Testis (tissue), 3 donors: Measurements from ENCODE around the gene MAP7D1. TPM values are rescaled to one million over a fixed set of nuclear protein-coding genes. Genes with fewer than 3 reads are reported as not detected.

Experiments
- DNase-seq: peaks from one replicate; pipeline ENCODE4 v3.0.0-alpha.2; 2019
- H3K27ac ChIP-seq, 2 donors: fragments of 200-600 bp; sonication (generic); one replicate each; pipeline ENCODE4 v1.5.1; 2019
- H3K27me3 ChIP-seq: fragments of 200-600 bp; sonication (generic); one replicate; pipeline ENCODE4 v1.5.1; 2019
- H3K36me3 ChIP-seq: fragments of 200-600 bp; sonication (generic); one replicate; pipeline ENCODE4 v1.5.1; 2017; ENCODE audit warnings: low read depth; ENCODE audit errors: missing control alignments
- H3K4me1 ChIP-seq: fragments of 200-600 bp; sonication (generic); one replicate; pipeline ENCODE4 v1.5.1; 2019
- H3K4me3 ChIP-seq, 2 donors: fragments of 200-600 bp; sonication (generic); one replicate each; pipeline ENCODE4 v1.5.1; 2017 to 2019
- H3K9me3 ChIP-seq: fragments of 200-600 bp; sonication (generic); one replicate; pipeline ENCODE4 v1.5.1; 2017
- POLR2A ChIP-seq: fragments of 450-650 bp; IDR thresholded peaks from one replicate; pipeline ENCODE4 v1.6.1; 2017; ENCODE audit warnings: antibody characterized with exemption, mild to moderate bottlenecking, moderate library complexity
- WGBS, 2 donors: methylation state at CpG; one replicate each; pipeline ENCODE4 v1.1.5; 2018; 5-methylcytosine and 5-hydroxymethylcytosine counted together
- intact Hi-C: fragments of 100-400 bp; cut with DNase I; formaldehyde crosslinking; loops from one replicate; pipeline ENCODE4 v1.15.1; 2023; ENCODE audit warnings: low total_unique reads
- polyA plus RNA-seq: library from polyadenylated mRNA; stranded (reverse); fragments of 350-450 nt; fragmentation: Illumina TruSeq; extraction: RNeasy Lipid Tissue Mini Kit (QIAGEN cat#74804); gene quantifications from one replicate; pipeline ENCODE4 v1.2.3, GENCODE V29; 2014; ENCODE audit warnings: low read depth, low replicate concordance; ENCODE audit not compliant: insufficient read depth
- total RNA-seq, 2 donors: library from RNA; depleted of rRNA; stranded (reverse); fragments of >200 nt; gene quantifications; one replicate each; pipeline ENCODE4 v1.2.3, GENCODE V29; 2016
- TF ChIP-seq, protein P1 (sequence below), 3 experiments: fragments of 450-650 bp in 2 of 3; fragments of 200-600 bp in 1 of 3; sonication (generic) in 1 of 3; IDR thresholded peaks; one replicate each; pipeline ENCODE4 v1.5.1; 2016 to 2019; ENCODE audit warnings: antibody characterized with exemption in 3 of 3, mild to moderate bottlenecking in 2 of 3, moderate library complexity in 1 of 3

The MAP7D1 gene
- total and polyA plus RNA-seq, 3 donors from 2014 or later = 45.4 to 59.6 (median 50.2) TPM

DNA sequence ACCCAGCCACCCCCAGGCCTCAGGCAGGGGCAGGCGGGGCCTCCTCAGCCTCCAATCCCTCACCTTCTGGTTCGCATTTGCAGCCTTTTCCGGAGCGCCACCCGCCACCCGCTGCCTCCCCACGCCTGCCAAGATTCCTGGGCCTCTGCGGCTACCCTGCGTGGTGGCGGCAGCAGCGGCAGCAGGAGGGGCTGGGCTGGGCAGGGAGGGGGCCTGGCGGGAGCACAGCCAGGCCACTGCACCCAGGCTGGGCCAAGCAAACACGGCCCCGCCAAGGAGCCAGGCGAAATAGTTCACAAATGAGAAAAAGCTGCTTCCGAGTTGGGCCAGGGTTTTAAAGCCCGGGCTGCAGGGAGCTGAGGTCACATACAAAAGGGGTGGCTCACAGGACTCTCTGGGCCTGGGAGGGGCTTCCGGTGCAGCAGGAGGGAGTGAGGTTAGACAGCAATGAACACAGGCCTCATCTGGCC, 40.7 kb upstream of the MAP7D1 start:
- Histone ChIP-seq H3K36me3 (no peaks in the 10 kb centered on the region), H3K4me3 (no peak overlapping the region), H3K27ac (no peak overlapping the region), H3K27me3 (no peaks in the 10 kb centered on the region), H3K9me3 (no peaks in the 10 kb centered on the region), H3K4me1 (peaks cover 10% of the 10 kb centered on the region)
- DNase-seq = no peak
- intact Hi-C loops = no loop called here
- WGBS, 2 donors = 64 to 74% methylated on average over 16 to 18 of the region's 18 CpGs
- TF ChIP-seq, protein P1, sequence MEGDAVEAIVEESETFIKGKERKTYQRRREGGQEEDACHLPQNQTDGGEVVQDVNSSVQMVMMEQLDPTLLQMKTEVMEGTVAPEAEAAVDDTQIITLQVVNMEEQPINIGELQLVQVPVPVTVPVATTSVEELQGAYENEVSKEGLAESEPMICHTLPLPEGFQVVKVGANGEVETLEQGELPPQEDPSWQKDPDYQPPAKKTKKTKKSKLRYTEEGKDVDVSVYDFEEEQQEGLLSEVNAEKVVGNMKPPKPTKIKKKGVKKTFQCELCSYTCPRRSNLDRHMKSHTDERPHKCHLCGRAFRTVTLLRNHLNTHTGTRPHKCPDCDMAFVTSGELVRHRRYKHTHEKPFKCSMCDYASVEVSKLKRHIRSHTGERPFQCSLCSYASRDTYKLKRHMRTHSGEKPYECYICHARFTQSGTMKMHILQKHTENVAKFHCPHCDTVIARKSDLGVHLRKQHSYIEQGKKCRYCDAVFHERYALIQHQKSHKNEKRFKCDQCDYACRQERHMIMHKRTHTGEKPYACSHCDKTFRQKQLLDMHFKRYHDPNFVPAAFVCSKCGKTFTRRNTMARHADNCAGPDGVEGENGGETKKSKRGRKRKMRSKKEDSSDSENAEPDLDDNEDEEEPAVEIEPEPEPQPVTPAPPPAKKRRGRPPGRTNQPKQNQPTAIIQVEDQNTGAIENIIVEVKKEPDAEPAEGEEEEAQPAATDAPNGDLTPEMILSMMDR (IDR thresholded peaks at IDR 0.05) = no peak
- no peak for TF ChIP-seq POLR2A

DNA sequence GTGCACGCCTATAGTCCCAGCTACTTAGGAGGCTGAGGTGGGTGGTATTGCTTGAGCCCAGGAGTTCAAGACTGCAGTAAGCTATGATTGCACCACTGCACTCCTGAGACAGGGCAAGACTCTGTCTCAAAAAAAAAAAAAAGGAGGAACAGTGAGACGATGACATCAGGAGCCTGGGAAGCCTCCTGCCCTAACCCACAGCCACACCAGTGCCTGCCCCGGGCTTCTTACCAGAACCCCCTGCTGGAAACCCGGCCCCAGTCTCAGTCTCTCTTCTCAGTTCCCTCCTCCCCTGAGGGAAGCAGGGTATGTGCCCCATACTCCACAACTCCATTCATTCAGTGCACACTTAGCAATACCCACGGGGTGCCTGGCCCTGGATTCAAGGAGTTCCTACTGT, 40.0 kb upstream of the MAP7D1 start:
- Histone ChIP-seq H3K27me3 (no peaks in the 10 kb centered on the region), H3K4me1 (peaks cover 10% of the 10 kb centered on the region), H3K27ac (no peak overlapping the region), H3K9me3 (no peaks in the 10 kb centered on the region), H3K36me3 (no peaks in the 10 kb centered on the region), H3K4me3 (no peak overlapping the region)
- DNase-seq = no peak
- TF ChIP-seq, protein P1 (IDR thresholded peaks at IDR 0.05) = no peak
- no peak for TF ChIP-seq POLR2A
- intact Hi-C loops = no loop called here
- WGBS, 2 donors = 77 to 87% methylated on average over 5 of the region's 5 CpGs

DNA sequence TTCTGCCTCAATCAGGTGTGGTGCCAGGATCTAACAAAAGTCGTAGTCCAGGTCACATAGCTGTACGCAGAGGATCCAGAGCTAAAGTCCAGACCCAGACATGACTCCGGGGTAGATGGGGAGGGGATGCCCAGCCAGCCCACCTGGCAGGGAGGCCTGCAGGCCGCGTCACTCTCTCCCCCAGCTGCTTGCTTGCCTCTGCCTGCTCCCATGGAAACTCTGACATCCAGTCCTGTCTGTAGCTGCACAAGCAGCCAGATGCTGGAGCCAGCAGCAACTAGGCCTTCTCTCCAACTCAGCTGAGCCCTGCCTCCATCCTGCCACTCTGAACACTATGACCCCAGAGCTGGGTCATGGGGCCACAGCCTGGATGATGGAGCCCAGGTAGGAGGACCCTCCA, 39.1 kb upstream of the MAP7D1 start:
- no peak overlapping the region for H3K27ac ChIP-seq
- peaks cover 10% of the 10 kb centered on the region for H3K4me1 ChIP-seq
- intact Hi-C loops = no loop called here
- no peak for TF ChIP-seq POLR2A
- TF ChIP-seq, protein P1 (IDR thresholded peaks at IDR 0.05) = no peak
- H3K4me3 ChIP-seq = no peak overlapping the region
- DNase-seq = no peak
- no peaks in the 10 kb centered on the region for H3K36me3 ChIP-seq
- no peaks in the 10 kb centered on the region for H3K9me3 ChIP-seq
- no peaks in the 10 kb centered on the region for H3K27me3 ChIP-seq
- WGBS, 2 donors = 48 to 84% methylated on average over 2 to 5 of the region's 5 CpGs

DNA sequence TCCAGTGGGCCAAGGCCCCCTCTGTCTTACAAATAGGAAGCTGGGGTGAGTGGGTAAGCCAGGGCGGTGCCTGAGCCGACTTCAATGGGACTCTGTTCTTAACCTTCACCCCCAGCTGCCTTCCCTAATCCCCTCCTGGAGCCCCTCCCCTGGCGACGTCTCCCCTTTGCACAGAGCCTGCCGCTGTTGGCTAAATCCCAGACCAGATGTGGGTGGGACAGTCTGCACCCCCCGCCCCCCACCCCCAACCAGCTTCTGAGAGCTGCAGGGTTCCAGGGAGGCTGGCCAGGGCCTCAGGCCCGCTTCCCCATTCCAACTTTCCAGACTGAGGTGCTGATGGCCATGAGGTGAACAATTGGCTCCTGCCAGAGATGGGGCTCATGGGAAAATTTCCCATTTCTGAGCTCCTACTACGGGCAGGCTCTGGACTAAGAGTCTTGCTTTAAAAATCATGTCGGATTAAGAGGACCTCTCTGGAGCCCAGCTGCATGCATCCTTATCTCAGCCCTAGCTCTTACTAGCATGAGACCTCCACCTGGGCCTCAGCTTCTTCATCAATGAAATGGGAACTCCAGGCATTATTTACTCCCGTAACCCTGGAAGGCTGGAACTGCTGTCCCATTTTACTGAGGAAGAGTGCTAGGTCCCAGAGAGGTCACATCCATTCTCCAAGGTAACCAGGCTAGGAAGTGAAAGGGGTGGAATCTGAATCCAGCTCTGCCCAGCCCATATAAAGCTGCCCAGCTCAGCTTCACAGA, 37.3 kb upstream of the MAP7D1 start:
- DNase-seq = no peak
- no peaks in the 10 kb centered on the region for H3K27me3 ChIP-seq
- TF ChIP-seq, protein P1 (IDR thresholded peaks at IDR 0.05) = no peak
- TF ChIP-seq POLR2A = no peak
- intact Hi-C loops = no loop called here
- peaks cover 10% of the 10 kb centered on the region for H3K4me1 ChIP-seq
- H3K27ac ChIP-seq = no peak overlapping the region
- H3K4me3 ChIP-seq = no peak overlapping the region
- H3K9me3 ChIP-seq = no peaks in the 10 kb centered on the region
- H3K36me3 ChIP-seq = no peaks in the 10 kb centered on the region
- WGBS, 2 donors = 68 to 73% methylated on average over 10 of the region's 10 CpGs

DNA sequence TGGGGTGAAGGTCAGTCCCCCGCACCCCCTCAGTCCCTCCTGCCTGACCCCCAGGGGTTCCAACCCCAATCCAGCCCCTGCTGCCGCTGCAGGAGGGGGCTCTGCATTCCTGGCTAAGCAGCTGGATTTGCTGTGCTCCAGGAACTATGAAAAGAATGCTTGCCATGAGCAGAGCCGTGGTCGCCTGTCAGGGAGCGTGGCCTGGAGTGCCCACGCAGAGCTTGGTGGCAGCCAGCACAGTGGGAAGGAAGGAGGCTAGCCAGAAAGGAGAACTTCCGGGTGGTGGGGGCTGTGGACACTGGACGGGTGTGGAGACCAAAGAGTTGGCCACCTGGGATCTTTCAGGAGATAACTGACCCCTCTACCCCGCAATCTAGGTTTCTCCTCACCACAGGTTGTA, 36.5 kb upstream of the MAP7D1 start:
- no peaks in the 10 kb centered on the region for H3K9me3 ChIP-seq
- intact Hi-C loops = no loop called here
- no peaks in the 10 kb centered on the region for H3K27me3 ChIP-seq
- TF ChIP-seq POLR2A = no peak
- TF ChIP-seq, protein P1 (IDR thresholded peaks at IDR 0.05) = no peak
- no peak overlapping the region for H3K4me3 ChIP-seq
- WGBS, 2 donors = 58 to 75% methylated on average over 3 to 9 of the region's 9 CpGs
- no peak for DNase-seq
- no peaks in the 10 kb centered on the region for H3K36me3 ChIP-seq
- H3K27ac ChIP-seq = peak overlapping the region in 1 of 2 donors; percentile 45
- peaks cover 10% of the 10 kb centered on the region for H3K4me1 ChIP-seq
